Medulla oblongata (tissue), 1 donor: ENCODE results near the gene GRIA1.
A peak's percentile ranks its signal among the peaks of the same experiment; 100 is the strongest.
"Not testable (repeated sequence)": the region's sequence is repeated elsewhere in the genome, so short reads cannot be mapped to it uniquely, and the experiment has no call there.

Experiments used
- DNase-seq: peaks from one replicate; pipeline ENCODE4 v3.0.0-alpha.2; 2015; ENCODE audit errors: extremely low spot score

Gene GRIA1

GRCh38 chr5:153719324-153719723, 228.9 kb downstream of the GRIA1 start:
- no peak for DNase-seq

- not testable (repeated sequence) for DNase-seq
Measured at GRCh38 chr5:153723022-153723610, 232.6 kb downstream of the GRIA1 start.

GRCh38 chr5:153742060-153742459, 251.6 kb downstream of the GRIA1 start:
- no peak for DNase-seq

- DNase-seq, result no peak
Measured at GRCh38 chr5:153744751-153745150, 254.3 kb downstream of the GRIA1 start.

- peak; percentile 31 for DNase-seq
Measured at GRCh38 chr5:153745778-153746395, 255.4 kb downstream of the GRIA1 start.

- DNase-seq, result peak; percentile 25
Measured at GRCh38 chr5:153746440-153746839, 256.0 kb downstream of the GRIA1 start.

GRCh38 chr5:153748823-153749222, 258.4 kb downstream of the GRIA1 start:
- no peak for DNase-seq

- no peak for DNase-seq
Measured at GRCh38 chr5:153749960-153750359, 259.5 kb downstream of the GRIA1 start.

- DNase-seq, result no peak
Measured at GRCh38 chr5:153751251-153751650, 260.8 kb downstream of the GRIA1 start.

GRCh38 chr5:153752890-153753289, 262.4 kb downstream of the GRIA1 start:
- DNase-seq, result no peak

- no peak for DNase-seq
Measured at GRCh38 chr5:153753645-153754432, 263.4 kb downstream of the GRIA1 start.

- DNase-seq, result no peak
Measured at GRCh38 chr5:153755913-153756500, 265.5 kb downstream of the GRIA1 start.

- no peak for DNase-seq
Measured at GRCh38 chr5:153756540-153756939, 266.1 kb downstream of the GRIA1 start.

GRCh38 chr5:153765987-153766386, 275.5 kb downstream of the GRIA1 start:
- no peak for DNase-seq

GRCh38 chr5:153767221-153768188, 277.0 kb downstream of the GRIA1 start:
- no peak for DNase-seq

GRCh38 chr5:153770066-153770465, 279.6 kb downstream of the GRIA1 start:
- DNase-seq, result no peak

GRCh38 chr5:153774686-153775085, 284.2 kb downstream of the GRIA1 start:
- no peak for DNase-seq

GRCh38 chr5:153775923-153776322, 285.5 kb downstream of the GRIA1 start:
- no peak for DNase-seq

GRCh38 chr5:153777681-153778581, 287.5 kb downstream of the GRIA1 start:
- no peak for DNase-seq

GRCh38 chr5:153779836-153780235, 289.4 kb downstream of the GRIA1 start:
- no peak for DNase-seq
